ENCODE data around the gene MRPL12. TPM values are rescaled to one million over a fixed set of nuclear protein-coding genes. Genes with fewer than 3 reads are reported as not detected.

MRPL12 gene
- total RNA-seq, 3 donors from 2014 or later: 18.4 to 32.3 (median 32.1) TPM

GRCh38 chr17:81691608-81692007 lies 11.6 kb upstream of the MRPL12 start:
- peaks cover 10% of the 10 kb centered on the region for H3K36me3 ChIP-seq
- TF ChIP-seq POLR2AphosphoS5 (IDR thresholded peaks at IDR 0.05): no peak
- TF ChIP-seq POLR2A (IDR thresholded peaks at IDR 0.05): no peak
- no peak for TF ChIP-seq CTCF (IDR thresholded peaks at IDR 0.05)
- no peaks in the 10 kb centered on the region for H3K27me3 ChIP-seq
- H3K4me3 ChIP-seq: no peak overlapping the region
- H3K9me3 ChIP-seq: no peaks in the 10 kb centered on the region
- no peak for DNase-seq (ENCODE audit: low spot score in 2 of 2)
- intact Hi-C loops (cut with DNase I; ENCODE audit: low total_unique reads): no loop called here
- no peaks in the 10 kb centered on the region for H3K4me1 ChIP-seq
- no peak overlapping the region for H3K27ac ChIP-seq

GRCh38 chr17:81693509-81694210 lies 9.5 kb upstream of the MRPL12 start:
- peaks cover 12% of the 10 kb centered on the region for H3K36me3 ChIP-seq

GRCh38 chr17:81694810-81695209 lies 8.4 kb upstream of the MRPL12 start:
- H3K27me3 ChIP-seq: no peaks in the 10 kb centered on the region
- intact Hi-C loops (cut with DNase I; ENCODE audit: low total_unique reads): no loop called here
- no peak for DNase-seq (ENCODE audit: low spot score in 2 of 2)
- no peaks in the 10 kb centered on the region for H3K9me3 ChIP-seq
- peaks cover 12% of the 10 kb centered on the region for H3K36me3 ChIP-seq
- H3K27ac ChIP-seq: no peak overlapping the region
- no peaks in the 10 kb centered on the region for H3K4me1 ChIP-seq
- TF ChIP-seq POLR2A (IDR thresholded peaks at IDR 0.05) (no peak), CTCF (IDR thresholded peaks at IDR 0.05) (no peak), POLR2AphosphoS5 (IDR thresholded peaks at IDR 0.05) (no peak)
- no peak overlapping the region for H3K4me3 ChIP-seq

More at GRCh38 chr17:81693509-81694210, 9.5 kb upstream of the MRPL12 start:
- intact Hi-C loops (cut with DNase I; ENCODE audit: low total_unique reads): no loop called here
- no peaks in the 10 kb centered on the region for H3K9me3 ChIP-seq
- DNase-seq (ENCODE audit: low spot score in 2 of 2): no peak
- H3K27ac ChIP-seq: no peak overlapping the region
- TF ChIP-seq POLR2A (IDR thresholded peaks at IDR 0.05): no peak
- TF ChIP-seq CTCF (IDR thresholded peaks at IDR 0.05): no peak
- no peak for TF ChIP-seq POLR2AphosphoS5 (IDR thresholded peaks at IDR 0.05)
- H3K4me1 ChIP-seq: no peaks in the 10 kb centered on the region
- no peak overlapping the region for H3K4me3 ChIP-seq
- no peaks in the 10 kb centered on the region for H3K27me3 ChIP-seq

- H3K9me3 ChIP-seq: no peaks in the 10 kb centered on the region
- no peak for DNase-seq (ENCODE audit: low spot score in 2 of 2)
- no peaks in the 10 kb centered on the region for H3K27me3 ChIP-seq
- no peak overlapping the region for H3K4me3 ChIP-seq
- peaks cover 12% of the 10 kb centered on the region for H3K36me3 ChIP-seq
- H3K27ac ChIP-seq: no peak overlapping the region
- no peak for TF ChIP-seq POLR2AphosphoS5 (IDR thresholded peaks at IDR 0.05)
- TF ChIP-seq POLR2A (IDR thresholded peaks at IDR 0.05): no peak
- no peak for TF ChIP-seq CTCF (IDR thresholded peaks at IDR 0.05)
- intact Hi-C loops (cut with DNase I; ENCODE audit: low total_unique reads): no loop called here
- no peaks in the 10 kb centered on the region for H3K4me1 ChIP-seq
Observed at GRCh38 chr17:81695211-81695610, 8.0 kb upstream of the MRPL12 start.

- TF ChIP-seq POLR2AphosphoS5 (IDR thresholded peaks at IDR 0.05) (no peak), POLR2A (IDR thresholded peaks at IDR 0.05) (no peak), CTCF (IDR thresholded peaks at IDR 0.05) (no peak)
- Histone ChIP-seq H3K36me3 (peaks cover 12% of the 10 kb centered on the region), H3K27ac (no peak overlapping the region), H3K27me3 (no peaks in the 10 kb centered on the region), H3K4me3 (no peak overlapping the region), H3K4me1 (no peaks in the 10 kb centered on the region), H3K9me3 (no peaks in the 10 kb centered on the region)
- no peak for DNase-seq (ENCODE audit: low spot score in 2 of 2)
- intact Hi-C loops (cut with DNase I; ENCODE audit: low total_unique reads): no loop called here
Observed at GRCh38 chr17:81695801-81696200, 7.4 kb upstream of the MRPL12 start.

Measured in breast epithelium (tissue), 4 donors.